ENCODE results near the gene RNASEH1.

RNASEH1 gene, protein sequence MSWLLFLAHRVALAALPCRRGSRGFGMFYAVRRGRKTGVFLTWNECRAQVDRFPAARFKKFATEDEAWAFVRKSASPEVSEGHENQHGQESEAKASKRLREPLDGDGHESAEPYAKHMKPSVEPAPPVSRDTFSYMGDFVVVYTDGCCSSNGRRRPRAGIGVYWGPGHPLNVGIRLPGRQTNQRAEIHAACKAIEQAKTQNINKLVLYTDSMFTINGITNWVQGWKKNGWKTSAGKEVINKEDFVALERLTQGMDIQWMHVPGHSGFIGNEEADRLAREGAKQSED

GRCh38 chr2:3558205-3559014, at the start of gene RNASEH1:
RNASEH1 (minus strand) TSS chr2:3558333; CDS start chr2:3558260, 73 bp downstream.
- DNase-seq (ENCODE audit: low read depth, low spot score) = peak; percentile 88

DNA sequence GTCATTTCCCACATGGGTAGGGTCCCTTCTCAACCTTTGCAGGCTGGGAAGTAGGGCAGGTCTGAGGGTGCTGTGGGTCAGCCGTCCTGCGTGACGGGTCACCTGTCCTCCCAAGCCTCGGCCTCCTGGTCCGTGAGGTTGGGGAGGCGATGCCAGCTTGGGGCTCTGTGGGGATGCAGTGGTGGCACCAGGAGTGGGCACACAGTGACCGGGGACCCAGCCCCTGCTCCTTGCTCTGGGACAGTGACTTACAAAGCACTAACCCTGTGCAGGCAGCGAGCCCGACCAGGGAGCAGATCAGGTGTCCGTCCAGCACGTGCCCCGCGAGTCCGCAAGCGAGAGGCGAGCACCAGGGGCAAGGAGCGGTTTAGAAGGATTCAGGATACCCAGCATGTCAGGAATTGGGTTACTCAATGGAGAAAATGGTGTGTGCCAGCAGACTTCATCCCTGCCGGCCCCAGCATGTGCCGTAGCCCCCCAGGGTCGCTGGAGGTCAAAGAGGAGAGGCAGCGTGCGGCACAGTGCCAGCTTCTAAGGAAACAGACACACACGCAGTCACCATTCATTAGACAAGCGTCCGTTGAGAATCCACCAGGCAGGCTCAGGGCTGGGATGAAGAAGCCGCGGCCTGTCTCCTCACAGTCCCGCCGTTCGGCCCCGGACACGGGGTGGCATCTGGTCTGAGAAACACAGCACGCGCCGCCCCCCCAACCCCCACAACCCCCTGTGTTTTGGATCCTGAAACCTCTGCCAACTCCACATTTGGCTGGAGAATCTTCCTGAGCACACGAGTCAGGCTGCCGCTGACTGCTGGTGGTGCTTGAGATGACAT, 48.5 kb upstream of the RNASEH1 start:
- no peak for DNase-seq (ENCODE audit: low read depth, low spot score)

GRCh38 chr2:3606028-3606369, 47.9 kb upstream of the RNASEH1 start:
- DNase-seq (ENCODE audit: low read depth, low spot score) = no peak

GRCh38 chr2:3604991-3605961, 47.1 kb upstream of the RNASEH1 start:
- no peak for DNase-seq (ENCODE audit: low read depth, low spot score)

- no peak for DNase-seq (ENCODE audit: low read depth, low spot score)
Observed at GRCh38 chr2:3604207-3604877, 46.2 kb upstream of the RNASEH1 start.

DNA sequence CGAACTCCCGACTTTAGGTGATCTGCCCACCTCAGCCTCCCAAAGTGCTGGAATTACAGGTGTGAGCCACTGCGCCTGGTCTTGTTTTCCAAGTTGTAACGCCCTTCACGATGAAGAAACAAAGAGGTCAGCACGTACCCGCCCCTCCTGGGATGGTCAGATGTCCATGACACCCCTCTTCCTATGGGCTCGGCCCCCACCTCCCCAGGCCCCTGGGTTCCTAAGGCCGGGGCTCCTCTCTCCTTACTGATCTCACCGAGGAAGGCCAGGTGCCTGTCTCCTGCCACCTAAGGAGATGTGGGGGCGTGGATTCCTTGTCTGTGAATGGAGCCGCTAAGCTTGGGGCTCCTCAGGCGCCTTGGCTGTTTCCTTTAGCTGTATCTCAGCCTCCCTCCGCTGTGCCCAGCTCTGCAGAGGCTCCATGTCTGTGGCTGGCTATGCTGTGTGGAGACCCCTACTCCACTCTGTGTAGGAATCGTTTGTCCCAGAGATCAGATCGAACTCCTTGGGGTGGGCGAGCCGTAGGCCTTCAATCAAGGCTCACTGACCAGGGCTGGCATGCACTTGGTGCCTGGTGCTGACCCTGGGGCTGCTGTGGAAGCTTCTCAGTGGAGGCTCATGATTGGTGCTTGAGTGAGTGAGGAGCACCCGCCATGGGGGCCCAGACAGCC, 45.5 kb upstream of the RNASEH1 start:
- DNase-seq (ENCODE audit: low read depth, low spot score) = no peak

GRCh38 chr2:3602553-3603339, 44.6 kb upstream of the RNASEH1 start:
- no peak for DNase-seq (ENCODE audit: low read depth, low spot score)

- DNase-seq (ENCODE audit: low read depth, low spot score) = no peak
Observed at GRCh38 chr2:3601561-3602271, 43.6 kb upstream of the RNASEH1 start.

DNA sequence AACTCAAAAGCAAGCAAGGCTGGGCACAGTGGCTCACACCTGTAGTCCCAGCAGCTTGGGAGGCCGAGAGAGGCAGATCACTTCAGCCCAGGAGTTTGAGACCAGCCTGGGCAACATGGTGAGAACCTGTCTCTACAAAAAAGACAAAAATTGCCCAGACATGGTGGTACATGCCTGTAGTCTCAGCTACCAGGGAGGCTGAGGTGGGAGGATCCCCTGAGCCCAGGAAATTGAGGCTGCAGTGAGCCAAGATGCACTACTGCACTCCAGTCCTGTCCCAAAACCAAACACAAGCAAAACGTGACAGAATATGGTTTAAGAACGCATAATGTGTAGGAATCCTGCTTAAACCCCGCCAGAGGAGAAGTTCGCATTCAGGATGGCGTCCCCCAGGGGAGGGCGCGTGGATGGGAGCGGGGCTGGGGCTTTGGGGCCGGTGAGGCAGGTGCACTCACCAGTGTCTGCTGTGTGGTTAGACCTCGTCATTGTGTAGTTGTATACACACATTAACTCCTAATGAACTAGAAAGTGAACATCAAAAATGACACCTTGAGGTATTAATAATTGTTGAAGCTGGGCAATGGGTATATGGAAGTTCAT, 42.2 kb upstream of the RNASEH1 start:
- DNase-seq (ENCODE audit: low read depth, low spot score) = no peak

DNA sequence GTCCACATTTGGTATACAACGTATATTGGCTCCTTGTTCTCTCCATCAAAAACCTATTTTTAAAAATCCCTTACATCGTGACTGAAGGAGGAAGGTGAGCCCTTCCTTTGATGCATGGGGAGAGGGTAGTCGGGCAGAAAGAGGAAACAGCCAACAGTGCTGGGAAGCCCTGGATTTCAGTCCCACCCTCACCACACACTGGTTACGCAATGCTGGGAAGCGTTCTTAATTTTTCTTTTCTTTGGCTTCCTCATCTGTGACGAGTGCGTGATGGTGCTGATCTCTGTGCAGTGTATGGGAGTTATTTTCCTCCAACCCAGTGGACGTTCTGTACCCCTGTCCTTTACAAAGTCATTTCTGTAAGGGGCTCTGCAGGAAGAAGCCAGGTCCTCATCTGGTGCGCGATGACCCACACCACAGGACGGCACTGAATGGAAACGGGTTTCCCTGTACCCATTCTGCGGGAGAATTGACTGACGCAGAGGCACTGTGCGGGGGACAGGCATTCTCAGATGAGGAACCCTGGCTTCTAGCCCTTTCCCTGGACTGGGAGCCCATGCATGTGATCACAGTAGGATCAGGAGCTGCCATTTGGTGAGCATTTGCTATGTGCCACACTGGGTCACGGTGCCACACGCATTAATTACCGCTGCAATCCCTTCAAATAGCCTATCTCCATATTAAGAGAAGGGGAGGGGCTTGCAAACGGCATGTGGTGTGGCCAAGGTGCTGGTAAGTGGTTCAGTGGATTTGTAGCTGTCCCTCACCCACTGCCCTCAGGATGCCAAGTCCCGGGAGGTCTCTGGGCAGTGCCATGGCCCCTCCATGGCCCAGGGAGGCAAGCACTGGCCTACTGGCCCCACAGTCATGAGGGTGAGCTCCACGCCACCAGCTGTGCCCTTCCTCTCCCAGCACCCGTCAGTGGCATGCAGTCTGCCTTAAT, 41.0 kb upstream of the RNASEH1 start:
- DNase-seq (ENCODE audit: low read depth, low spot score) = no peak

DNA sequence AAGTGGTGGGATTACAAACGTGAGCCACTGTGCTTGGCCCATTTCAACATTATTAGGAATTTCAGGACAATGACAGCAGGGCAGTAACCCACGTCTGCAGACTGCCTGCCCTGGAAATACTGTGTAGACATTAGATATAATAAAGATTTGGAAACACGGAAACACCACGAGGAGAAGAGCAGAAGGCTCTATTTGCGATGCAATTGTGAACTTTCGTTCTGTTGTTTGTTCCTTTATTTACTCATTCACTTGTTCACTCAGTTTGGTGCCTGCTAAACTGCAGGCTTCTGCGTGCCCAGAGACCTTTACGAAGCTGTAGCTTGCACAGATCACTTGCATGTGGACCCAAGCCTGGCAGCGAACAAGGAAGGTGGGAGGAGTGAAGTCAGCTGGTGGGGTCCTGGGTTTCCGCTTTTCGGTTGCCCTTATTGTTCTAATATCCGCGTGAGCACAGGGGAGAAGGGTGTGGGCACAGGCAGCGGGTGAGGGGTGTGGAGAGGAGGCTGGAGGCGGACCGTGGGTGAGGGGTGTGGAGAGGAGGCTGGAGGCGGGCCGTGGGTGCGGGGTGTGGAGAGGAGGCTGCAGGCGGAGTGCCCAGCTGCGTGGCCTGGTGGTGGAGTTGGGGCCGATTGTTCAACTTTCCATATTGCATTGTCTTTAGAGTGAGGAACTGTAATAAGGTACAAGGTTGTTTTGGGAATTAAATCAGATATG, 40.2 kb upstream of the RNASEH1 start:
- DNase-seq (ENCODE audit: low read depth, low spot score) = no peak

GRCh38 chr2:3597567-3597966, 39.4 kb upstream of the RNASEH1 start:
- no peak for DNase-seq (ENCODE audit: low read depth, low spot score)

DNA sequence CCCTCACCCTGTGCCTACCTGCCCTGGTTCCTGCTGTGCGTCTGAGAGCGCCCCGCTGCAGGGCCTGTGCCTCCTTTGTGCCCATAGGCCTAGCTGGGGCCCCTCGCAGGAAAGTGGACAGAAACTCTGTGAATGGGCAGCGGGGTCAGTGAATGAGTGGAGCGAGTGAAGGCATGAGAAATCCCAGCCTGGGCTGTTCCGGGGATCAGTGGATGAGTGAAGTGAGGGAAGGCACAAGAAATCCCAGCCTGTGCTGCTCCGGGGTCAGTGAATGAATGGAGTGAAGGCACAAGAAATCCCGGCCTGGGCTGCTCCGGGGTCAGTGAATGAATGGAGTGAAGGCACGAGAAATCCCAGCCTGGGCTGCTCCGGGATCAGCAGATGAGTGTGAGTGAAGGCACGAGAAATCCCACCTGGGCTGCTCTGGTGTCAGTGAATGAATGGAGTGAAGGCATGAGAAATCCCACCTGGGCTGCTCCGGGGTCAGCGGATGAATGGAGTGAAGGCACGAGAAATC, 38.8 kb upstream of the RNASEH1 start:
- no peak for DNase-seq (ENCODE audit: low read depth, low spot score)

- DNase-seq (ENCODE audit: low read depth, low spot score) = no peak
Observed at GRCh38 chr2:3595985-3596384, 37.9 kb upstream of the RNASEH1 start.

GRCh38 chr2:3595404-3595803, 37.3 kb upstream of the RNASEH1 start:
- DNase-seq (ENCODE audit: low read depth, low spot score) = no peak
